ENCODE results near the gene ICAM3. TPM values are rescaled to one million over a fixed set of nuclear protein-coding genes. Genes with fewer than 3 reads are reported as not detected.

Gene ICAM3
- total RNA-seq, 1 donor from 2014 or later: 15.3 TPM

GRCh38 chr19:10362259-10362658, 22.8 kb upstream of the ICAM3 start:
- no peak for DNase-seq (ENCODE audit: low spot score)
- H3K9me3 Mint-ChIP-seq (ENCODE audit: low read depth): no peaks in the 10 kb centered on the region
- no peak for TF ChIP-seq CTCF (IDR thresholded peaks at IDR 0.05)

GRCh38 chr19:10361569-10362011, 22.2 kb upstream of the ICAM3 start:
- Mint-ChIP-seq H3K27me3 (ENCODE audit: low read depth) (no peaks in the 10 kb centered on the region), H3K4me3 (ENCODE audit: unreplicated experiment) (no peak overlapping the region), H3K27ac (ENCODE audit: unreplicated experiment) (no peak overlapping the region), H3K4me1 (ENCODE audit: low read depth) (no peaks in the 10 kb centered on the region), H3K9me3 (ENCODE audit: low read depth) (no peaks in the 10 kb centered on the region), H3K36me3 (ENCODE audit: low read depth) (peaks cover 21% of the 10 kb centered on the region)
- peak; percentile 84 for DNase-seq (ENCODE audit: low spot score)
- no peak for TF ChIP-seq CTCF (IDR thresholded peaks at IDR 0.05)

More at GRCh38 chr19:10362259-10362658, 22.8 kb upstream of the ICAM3 start:
- Mint-ChIP-seq H3K4me3 (ENCODE audit: unreplicated experiment) (no peak overlapping the region), H3K36me3 (ENCODE audit: low read depth) (peaks cover 24% of the 10 kb centered on the region), H3K27me3 (ENCODE audit: low read depth) (no peaks in the 10 kb centered on the region), H3K27ac (ENCODE audit: unreplicated experiment) (no peak overlapping the region), H3K4me1 (ENCODE audit: low read depth) (no peaks in the 10 kb centered on the region)

- TF ChIP-seq CTCF (IDR thresholded peaks at IDR 0.05): no peak
- Mint-ChIP-seq H3K36me3 (ENCODE audit: low read depth) (peaks cover 26% of the 10 kb centered on the region), H3K9me3 (ENCODE audit: low read depth) (no peaks in the 10 kb centered on the region), H3K4me3 (ENCODE audit: unreplicated experiment) (no peak overlapping the region), H3K4me1 (ENCODE audit: low read depth) (no peaks in the 10 kb centered on the region), H3K27me3 (ENCODE audit: low read depth) (no peaks in the 10 kb centered on the region), H3K27ac (ENCODE audit: unreplicated experiment) (no peak overlapping the region)
- peak; percentile 91 for DNase-seq (ENCODE audit: low spot score)
Measured at GRCh38 chr19:10356431-10356830, 17.0 kb upstream of the ICAM3 start.

GRCh38 chr19:10353793-10354391, 14.5 kb upstream of the ICAM3 start:
- Mint-ChIP-seq H3K4me1 (ENCODE audit: low read depth) (no peaks in the 10 kb centered on the region), H3K36me3 (ENCODE audit: low read depth) (peaks cover 22% of the 10 kb centered on the region), H3K27me3 (ENCODE audit: low read depth) (no peaks in the 10 kb centered on the region), H3K9me3 (ENCODE audit: low read depth) (no peaks in the 10 kb centered on the region), H3K27ac (ENCODE audit: unreplicated experiment) (no peak overlapping the region), H3K4me3 (ENCODE audit: unreplicated experiment) (no peak overlapping the region)
- no peak for TF ChIP-seq CTCF (IDR thresholded peaks at IDR 0.05)
- no peak for DNase-seq (ENCODE audit: low spot score)

GRCh38 chr19:10352764-10353671, 13.6 kb upstream of the ICAM3 start:
- TF ChIP-seq CTCF (IDR thresholded peaks at IDR 0.05): no peak
- DNase-seq (ENCODE audit: low spot score): no peak
- H3K27me3 Mint-ChIP-seq (ENCODE audit: low read depth): no peaks in the 10 kb centered on the region
- no peaks in the 10 kb centered on the region for H3K9me3 Mint-ChIP-seq (ENCODE audit: low read depth)
- H3K36me3 Mint-ChIP-seq (ENCODE audit: low read depth): peaks cover 22% of the 10 kb centered on the region
- H3K4me3 Mint-ChIP-seq (ENCODE audit: unreplicated experiment): no peak overlapping the region
- H3K27ac Mint-ChIP-seq (ENCODE audit: unreplicated experiment): no peak overlapping the region
- H3K4me1 Mint-ChIP-seq (ENCODE audit: low read depth): no peaks in the 10 kb centered on the region

Measured in chondrocyte (in vitro differentiated cells).